ENCODE measurements around the gene PRDX2. TPM values are rescaled to one million over a fixed set of nuclear protein-coding genes. Genes with fewer than 3 reads are reported as not detected.
"Not testable (repeated sequence)": the region's sequence is repeated elsewhere in the genome, so short reads cannot be mapped to it uniquely, and the experiment has no call there.

Gene PRDX2
- total RNA-seq, 1 donor from 2014 or later = 208 TPM

GRCh38 chr19:12828494-12828893, 26.9 kb upstream of the PRDX2 start:
- no peak for FAIRE-seq

GRCh38 chr19:12825254-12826131, 23.9 kb upstream of the PRDX2 start:
- DNase-seq (ENCODE audit: low spot score in 2 of 2) (peak in 1 of 2 donors; percentile 15), FAIRE-seq (no peak)

More at GRCh38 chr19:12828494-12828893, 26.9 kb upstream of the PRDX2 start:
- DNase-seq (ENCODE audit: low spot score in 2 of 2) = no peak

GRCh38 chr19:12821761-12822160, 20.2 kb upstream of the PRDX2 start:
- DNase-seq (ENCODE audit: low spot score in 2 of 2) (no peak), FAIRE-seq (no peak)

- DNase-seq (ENCODE audit: low spot score in 2 of 2); FAIRE-seq: not testable (repeated sequence)
These were observed 16.2 kb upstream of the PRDX2 start for GRCh38 chr19:12817810-12818209.

GRCh38 chr19:12817188-12817587, 15.6 kb upstream of the PRDX2 start:
- DNase-seq (ENCODE audit: low spot score in 2 of 2); FAIRE-seq: not testable (repeated sequence)

GRCh38 chr19:12815088-12815487, 13.5 kb upstream of the PRDX2 start:
- no peak for DNase-seq (ENCODE audit: low spot score in 2 of 2)
- FAIRE-seq = no peak

- peak; percentile 94 to 97 for DNase-seq (ENCODE audit: low spot score in 2 of 2)
- no peak for FAIRE-seq
These were observed 4.9 kb upstream of the PRDX2 start, which contains the start of gene RNASEH2A for GRCh38 chr19:12806242-12807081. Gene RNASEH2A (plus strand): TSS chr19:12806584. CDS start chr19:12806674, 90 bp downstream.

GRCh38 chr19:12804051-12804450, 2.5 kb upstream of the PRDX2 start:
- DNase-seq (ENCODE audit: low spot score in 2 of 2) (no peak), FAIRE-seq (no peak)

GRCh38 chr19:12802267-12803106, 887 bp upstream of the PRDX2 start:
- FAIRE-seq = no peak
- peak; percentile 57 to 59 for DNase-seq (ENCODE audit: low spot score in 2 of 2)

- FAIRE-seq = no peak
- DNase-seq (ENCODE audit: low spot score in 2 of 2) = peak in 1 of 2 donors; percentile 49
These were observed 606 bp downstream of the PRDX2 start for GRCh38 chr19:12800923-12801465.

GRCh38 chr19:12800466-12800770, 1.2 kb downstream of the PRDX2 start:
- FAIRE-seq = no peak
- no peak for DNase-seq (ENCODE audit: low spot score in 2 of 2)

- FAIRE-seq = no peak
- DNase-seq (ENCODE audit: low spot score in 2 of 2) = no peak
These were observed 1.7 kb downstream of the PRDX2 start for GRCh38 chr19:12799742-12800465.

- DNase-seq (ENCODE audit: low spot score in 2 of 2); FAIRE-seq: not testable (repeated sequence)
These were observed 4.0 kb downstream of the PRDX2 start for GRCh38 chr19:12797607-12798006.

- FAIRE-seq = no peak
- DNase-seq (ENCODE audit: low spot score in 2 of 2) = no peak
These were observed 4.4 kb downstream of the PRDX2 start for GRCh38 chr19:12797141-12797587.

- DNase-seq (ENCODE audit: low spot score in 2 of 2) (peak; percentile 64 to 69), FAIRE-seq (no peak)
These were observed 5.2 kb downstream of the PRDX2 start for GRCh38 chr19:12796146-12797071.

- DNase-seq (ENCODE audit: low spot score in 2 of 2) (no peak), FAIRE-seq (no peak)
These were observed 6.6 kb downstream of the PRDX2 start for GRCh38 chr19:12794971-12795381.

- FAIRE-seq = no peak
- DNase-seq (ENCODE audit: low spot score in 2 of 2) = no peak
These were observed 7.2 kb downstream of the PRDX2 start for GRCh38 chr19:12794196-12794941.

Measured in frontal cortex (tissue), 4 donors.